OCI-LY1 (cell line): Measurements from ENCODE around the gene GLB1L.

Experiments
- EZH2 ChIP-seq: fragments of 200-600 bp; sonication (generic), shearing (Covaris generic); IDR thresholded peaks from 2 replicates; pipeline ENCODE4 v1.8.0; 2017; ENCODE audit warnings: borderline replicate concordance, mixed run types, mild to moderate bottlenecking, antibody characterized with exemption, low read length, moderate library complexity, mixed read lengths
- TF ChIP-seq, protein P1 (sequence below): fragments of 200-600 bp; sonication (generic), shearing (Covaris generic); IDR thresholded peaks from 2 replicates; pipeline ENCODE4 v1.5.1; 2017; ENCODE audit warnings: mild to moderate bottlenecking, antibody characterized with exemption, low read length, moderate library complexity, mixed read lengths

GRCh38 chr2:219197388-219197787 lies 47.9 kb downstream of the GLB1L start:
- TF ChIP-seq, protein P1, sequence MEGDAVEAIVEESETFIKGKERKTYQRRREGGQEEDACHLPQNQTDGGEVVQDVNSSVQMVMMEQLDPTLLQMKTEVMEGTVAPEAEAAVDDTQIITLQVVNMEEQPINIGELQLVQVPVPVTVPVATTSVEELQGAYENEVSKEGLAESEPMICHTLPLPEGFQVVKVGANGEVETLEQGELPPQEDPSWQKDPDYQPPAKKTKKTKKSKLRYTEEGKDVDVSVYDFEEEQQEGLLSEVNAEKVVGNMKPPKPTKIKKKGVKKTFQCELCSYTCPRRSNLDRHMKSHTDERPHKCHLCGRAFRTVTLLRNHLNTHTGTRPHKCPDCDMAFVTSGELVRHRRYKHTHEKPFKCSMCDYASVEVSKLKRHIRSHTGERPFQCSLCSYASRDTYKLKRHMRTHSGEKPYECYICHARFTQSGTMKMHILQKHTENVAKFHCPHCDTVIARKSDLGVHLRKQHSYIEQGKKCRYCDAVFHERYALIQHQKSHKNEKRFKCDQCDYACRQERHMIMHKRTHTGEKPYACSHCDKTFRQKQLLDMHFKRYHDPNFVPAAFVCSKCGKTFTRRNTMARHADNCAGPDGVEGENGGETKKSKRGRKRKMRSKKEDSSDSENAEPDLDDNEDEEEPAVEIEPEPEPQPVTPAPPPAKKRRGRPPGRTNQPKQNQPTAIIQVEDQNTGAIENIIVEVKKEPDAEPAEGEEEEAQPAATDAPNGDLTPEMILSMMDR = no peak
- no peak for TF ChIP-seq EZH2
